ENCODE results near the gene PKD2. TPM values are rescaled to one million over a fixed set of nuclear protein-coding genes. Genes with fewer than 3 reads are reported as not detected.
"Not testable (repeated sequence)": the region's sequence is repeated elsewhere in the genome, so short reads cannot be mapped to it uniquely, and the experiment has no call there.

PKD2 gene
- total RNA-seq, 2 donors from 2014 or later: 7.3 to 9.1 TPM

DNA sequence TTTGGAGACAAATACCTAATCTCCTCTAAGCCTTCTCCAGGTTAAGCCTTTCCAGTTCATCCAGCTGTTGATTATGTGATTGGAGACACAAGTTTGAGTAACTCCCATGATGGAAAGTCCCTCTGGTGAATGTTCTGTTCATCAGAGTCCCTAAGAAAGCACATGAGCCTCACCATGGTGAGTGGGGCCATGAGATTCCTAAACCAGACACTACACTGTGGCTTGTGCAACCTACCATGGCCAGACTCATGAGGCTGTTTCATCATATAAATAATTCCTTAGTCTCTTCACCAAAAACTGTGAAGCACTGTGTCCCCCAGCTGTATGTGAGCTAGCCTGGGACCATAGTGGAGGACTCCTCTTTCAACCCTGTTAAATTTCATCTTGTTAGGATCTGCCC is 14.4 kb downstream of the PKD2 start:
- no peak for DNase-seq
- no peaks in the 10 kb centered on the region for H3K27me3 Mint-ChIP-seq (ENCODE audit: low read depth)
- no peak overlapping the region for H3K27ac Mint-ChIP-seq
- H3K4me1 Mint-ChIP-seq (ENCODE audit: low read depth): peaks cover 5% of the 10 kb centered on the region
- no peak overlapping the region for H3K4me3 Mint-ChIP-seq
- peaks cover 9 to 29% of the 10 kb centered on the region in 2 donors for H3K36me3 Mint-ChIP-seq (ENCODE audit: insufficient read depth in 2 of 2)
- ATAC-seq (replicated peaks in 1 of 2): no peak
- H3K9me3 Mint-ChIP-seq: peaks cover 7 to 8% of the 10 kb centered on the region in 2 donors

DNA sequence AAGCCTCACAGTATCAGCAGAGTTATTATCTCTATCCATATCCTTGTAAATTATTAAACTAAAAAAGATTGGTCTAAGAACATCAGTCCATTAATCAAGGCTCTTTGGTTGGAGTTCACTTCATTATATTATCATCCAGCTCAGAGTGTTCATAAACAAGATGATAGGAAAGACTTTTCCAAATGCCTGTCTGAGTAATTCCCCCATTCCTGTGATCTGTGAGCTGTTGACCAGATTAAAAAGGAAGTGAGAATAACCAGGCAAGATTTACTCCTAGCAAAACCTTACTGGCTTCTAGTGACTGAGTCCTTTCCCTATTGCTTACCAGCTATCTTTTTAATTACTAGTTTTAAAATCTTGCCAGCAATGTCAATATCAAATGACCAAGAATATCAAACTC is 14.9 kb downstream of the PKD2 start:
- Mint-ChIP-seq H3K27me3 (ENCODE audit: low read depth) (no peaks in the 10 kb centered on the region), H3K27ac (no peak overlapping the region), H3K4me3 (no peak overlapping the region), H3K4me1 (ENCODE audit: low read depth) (peaks cover 9% of the 10 kb centered on the region), H3K9me3 (peaks cover 7 to 9% of the 10 kb centered on the region in 2 donors), H3K36me3 (ENCODE audit: insufficient read depth in 2 of 2) (peaks cover 10 to 32% of the 10 kb centered on the region in 2 donors)
- no peak for ATAC-seq (replicated peaks in 1 of 2)
- DNase-seq: no peak

DNA sequence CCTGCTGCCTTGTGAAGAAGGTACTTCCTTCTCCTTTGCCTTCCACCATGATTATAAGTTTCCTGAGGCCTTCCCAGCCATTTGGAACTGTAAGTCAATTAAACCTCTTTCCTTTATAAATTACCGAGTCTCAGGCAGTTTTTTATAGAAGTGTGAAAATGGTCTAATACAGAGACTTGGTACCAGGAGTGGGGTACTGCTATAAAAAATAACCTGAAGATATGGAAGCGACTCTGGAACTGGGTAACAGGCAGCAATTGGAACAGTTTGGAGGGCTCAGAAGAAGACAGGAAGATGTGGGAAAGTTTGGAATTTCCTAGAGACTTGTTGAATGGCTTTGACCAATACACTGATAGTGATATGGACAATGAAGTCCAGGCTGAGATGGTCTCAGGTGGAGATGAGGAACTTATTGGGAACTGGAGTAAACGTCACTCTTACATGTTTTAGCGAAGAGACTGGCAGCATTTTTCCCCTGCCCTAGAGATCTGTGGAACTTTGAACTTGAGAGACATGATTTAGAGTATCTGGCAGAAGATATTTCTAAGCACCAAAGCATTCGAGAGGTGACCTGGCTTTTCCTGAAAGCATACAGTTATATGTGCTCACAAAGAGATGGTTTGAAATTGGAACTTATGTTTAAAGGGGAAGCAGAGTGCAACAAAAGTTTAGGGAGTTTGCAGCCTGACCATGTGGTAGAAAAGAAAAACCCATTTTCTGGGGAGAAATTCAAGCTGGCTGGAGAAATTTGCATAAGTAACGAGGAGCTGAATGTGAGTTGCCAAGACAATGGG is 18.6 kb downstream of the PKD2 start:
- not testable (repeated sequence) for H3K4me3 Mint-ChIP-seq; H3K27ac Mint-ChIP-seq; DNase-seq; ATAC-seq (replicated peaks in 1 of 2); H3K27me3 Mint-ChIP-seq (ENCODE audit: low read depth)
- Mint-ChIP-seq H3K4me1 (ENCODE audit: low read depth) (peaks cover 36% of the 10 kb centered on the region), H3K9me3 (peaks cover 12 to 15% of the 10 kb centered on the region in 2 donors), H3K36me3 (ENCODE audit: insufficient read depth in 2 of 2) (peaks cover 20 to 45% of the 10 kb centered on the region in 2 donors)

DNA sequence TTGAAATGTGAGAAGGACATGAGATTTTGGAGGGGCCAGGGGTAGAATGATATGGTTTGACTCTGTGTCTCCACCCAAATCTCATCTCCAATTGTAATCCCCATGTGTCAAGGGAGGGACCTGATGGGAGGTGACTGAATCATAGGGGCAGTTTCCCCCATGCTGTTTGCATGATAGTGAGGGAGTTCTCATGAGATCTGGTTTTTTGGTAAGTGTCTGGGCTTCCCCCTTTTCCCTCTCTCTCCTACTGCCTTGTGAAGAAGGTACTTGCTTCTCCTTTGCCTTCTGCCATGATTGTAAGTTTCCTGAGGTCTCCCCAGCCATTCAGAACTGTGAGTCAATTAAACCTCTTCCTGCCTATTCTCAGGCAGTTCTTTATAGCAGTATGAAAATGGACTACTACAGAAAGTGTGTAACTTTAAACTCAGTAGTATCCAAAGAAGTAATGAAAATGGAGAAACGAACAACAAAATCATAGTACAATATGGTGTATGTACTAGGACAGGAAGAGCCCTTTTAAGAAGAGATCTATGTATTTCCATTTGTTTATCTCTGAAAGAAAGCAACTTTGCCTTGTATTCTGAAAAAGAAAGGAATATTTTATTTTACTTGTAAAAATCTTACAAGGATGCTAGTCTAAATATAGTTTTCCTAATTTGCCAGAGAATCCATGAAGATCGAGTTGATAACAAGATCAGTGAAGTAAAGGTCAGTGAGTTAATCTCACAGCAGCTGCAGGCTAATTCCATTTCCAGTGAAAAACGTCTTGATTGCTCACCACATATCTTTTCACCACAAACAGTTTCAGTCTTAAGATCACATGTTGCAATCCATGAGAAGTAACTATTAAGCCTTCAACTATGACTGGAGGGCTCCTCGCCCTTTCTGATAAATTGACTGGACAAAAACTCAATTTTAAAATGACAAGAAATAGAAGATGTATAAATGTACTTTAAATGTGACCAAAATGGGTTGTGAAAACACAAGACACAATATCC is 20.5 kb downstream of the PKD2 start:
- peaks cover 12 to 15% of the 10 kb centered on the region in 2 donors for H3K9me3 Mint-ChIP-seq
- H3K4me3 Mint-ChIP-seq: peak overlapping the region; percentile 39 to 40
- peaks cover 20 to 45% of the 10 kb centered on the region in 2 donors for H3K36me3 Mint-ChIP-seq (ENCODE audit: insufficient read depth in 2 of 2)
- H3K27me3 Mint-ChIP-seq (ENCODE audit: low read depth): no peaks in the 10 kb centered on the region
- peak overlapping the region; percentile 75 for H3K27ac Mint-ChIP-seq
- H3K4me1 Mint-ChIP-seq (ENCODE audit: low read depth): peaks cover 36% of the 10 kb centered on the region
- ATAC-seq (replicated peaks in 1 of 2) (peak; percentile 58 to 76), DNase-seq (no peak)

DNA sequence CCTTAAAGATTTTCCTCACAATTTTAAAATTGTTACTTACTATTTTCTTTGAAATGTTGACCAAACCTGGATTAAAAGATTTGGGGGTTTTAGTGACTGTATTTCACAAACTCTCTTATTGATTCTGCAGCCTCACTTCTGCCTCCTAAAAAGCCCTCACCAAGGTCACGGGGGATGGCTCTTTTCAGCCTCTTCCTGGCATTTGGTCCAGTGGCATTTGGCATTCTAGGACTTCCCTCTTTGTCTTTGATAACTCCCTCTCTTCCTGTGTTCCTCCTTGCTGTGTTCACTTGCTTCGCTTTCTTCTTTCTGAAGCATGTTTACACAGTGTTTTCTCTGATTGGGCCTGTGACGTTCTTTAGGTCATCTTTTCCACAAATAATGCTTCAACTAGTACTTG is 21.5 kb downstream of the PKD2 start:
- H3K4me3 Mint-ChIP-seq: no peak overlapping the region
- H3K27me3 Mint-ChIP-seq (ENCODE audit: low read depth): no peaks in the 10 kb centered on the region
- peaks cover 20 to 42% of the 10 kb centered on the region in 2 donors for H3K36me3 Mint-ChIP-seq (ENCODE audit: insufficient read depth in 2 of 2)
- H3K4me1 Mint-ChIP-seq (ENCODE audit: low read depth): peaks cover 36% of the 10 kb centered on the region
- DNase-seq (no peak), ATAC-seq (replicated peaks in 1 of 2) (no peak)
- H3K9me3 Mint-ChIP-seq: peaks cover 12 to 15% of the 10 kb centered on the region in 2 donors
- H3K27ac Mint-ChIP-seq: peak overlapping the region; percentile 40

DNA sequence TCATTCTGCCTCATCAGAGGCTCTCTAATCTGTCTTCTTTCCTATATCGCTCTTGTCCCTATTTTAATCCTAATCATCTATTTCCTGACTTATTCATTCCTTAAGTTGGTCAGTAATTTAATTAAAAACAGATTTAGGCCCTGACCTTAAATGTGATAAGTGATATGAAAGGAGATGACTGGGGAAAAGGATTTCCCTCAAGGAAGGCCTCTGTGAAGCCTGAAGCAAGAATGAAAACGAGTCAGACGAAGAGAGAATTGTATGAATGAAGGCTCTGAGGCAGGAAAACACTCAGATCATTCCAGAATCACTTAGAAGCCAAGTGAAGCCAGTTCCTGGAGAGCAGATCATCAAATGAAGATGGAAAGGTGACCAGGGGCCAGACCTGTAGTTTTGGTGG is 22.1 kb downstream of the PKD2 start:
- Mint-ChIP-seq H3K4me1 (ENCODE audit: low read depth) (peaks cover 36% of the 10 kb centered on the region), H3K27ac (no peak overlapping the region), H3K27me3 (ENCODE audit: low read depth) (no peaks in the 10 kb centered on the region), H3K9me3 (peaks cover 12 to 15% of the 10 kb centered on the region in 2 donors), H3K36me3 (ENCODE audit: insufficient read depth in 2 of 2) (peaks cover 20 to 38% of the 10 kb centered on the region in 2 donors), H3K4me3 (no peak overlapping the region)
- DNase-seq (no peak), ATAC-seq (replicated peaks in 1 of 2) (no peak)

DNA sequence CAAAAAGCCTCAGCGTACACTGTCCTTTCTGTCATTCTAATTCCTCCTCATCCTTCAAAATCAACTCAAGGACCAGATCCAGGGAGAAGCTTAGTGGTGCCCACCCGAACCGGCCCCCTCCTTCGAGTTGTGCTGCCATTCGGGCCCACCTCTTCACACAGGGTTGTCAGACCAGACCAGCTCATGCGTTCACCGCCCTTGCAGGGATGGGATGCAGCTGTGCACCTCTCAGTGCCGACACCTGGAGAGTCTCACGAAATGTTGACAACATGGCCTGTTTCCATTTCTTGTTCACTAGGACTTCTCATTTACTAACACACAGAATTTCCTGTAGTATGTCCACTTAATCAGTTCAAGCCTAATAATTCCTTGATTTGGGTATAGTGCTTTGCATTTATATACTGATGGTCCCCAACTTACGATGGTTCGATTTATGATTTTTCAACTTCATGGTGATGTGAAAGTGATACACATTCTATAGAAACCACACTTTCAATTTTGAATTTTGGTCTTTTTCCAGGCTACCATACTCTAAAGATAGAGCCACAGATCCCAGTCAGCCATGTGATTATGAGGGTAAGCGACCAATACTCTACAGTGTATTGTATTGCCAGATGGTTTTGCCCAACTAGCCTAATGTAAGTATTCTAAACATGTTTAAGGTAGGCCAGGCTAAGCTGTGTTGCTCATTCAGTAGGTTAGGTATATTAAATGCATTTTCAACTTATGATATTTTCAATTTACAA is 23.3 kb downstream of the PKD2 start:
- no peak for DNase-seq
- peak overlapping the region; percentile 47 for H3K27ac Mint-ChIP-seq
- H3K4me3 Mint-ChIP-seq: no peak overlapping the region
- ATAC-seq (replicated peaks in 1 of 2): no peak
- peaks cover 18 to 30% of the 10 kb centered on the region in 2 donors for H3K36me3 Mint-ChIP-seq (ENCODE audit: insufficient read depth in 2 of 2)
- H3K9me3 Mint-ChIP-seq: peaks cover 11 to 14% of the 10 kb centered on the region in 2 donors
- no peaks in the 10 kb centered on the region for H3K27me3 Mint-ChIP-seq (ENCODE audit: low read depth)
- peaks cover 36% of the 10 kb centered on the region for H3K4me1 Mint-ChIP-seq (ENCODE audit: low read depth)

DNA sequence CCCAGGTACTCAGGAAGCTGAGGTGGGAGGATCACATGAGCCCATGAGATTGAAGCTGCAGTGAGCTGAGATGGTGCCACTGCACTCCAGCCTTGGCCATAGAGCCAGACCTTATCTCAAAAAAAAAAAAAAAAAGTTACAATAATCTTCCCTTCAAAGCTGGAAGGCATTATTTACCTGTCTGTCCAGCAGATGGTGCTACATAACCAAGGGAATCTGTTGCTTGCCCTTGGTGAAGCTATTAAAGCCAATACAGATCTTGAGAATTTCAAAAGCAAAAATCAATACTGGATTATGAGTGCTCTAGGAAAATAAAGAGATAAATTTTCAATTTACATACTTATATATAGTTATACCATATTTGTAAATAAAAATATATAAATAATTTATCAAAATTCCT is 25.9 kb downstream of the PKD2 start:
- peak; percentile 35 to 42 for DNase-seq
- peak; percentile 36 to 58 for ATAC-seq (replicated peaks in 1 of 2)
- H3K27me3 Mint-ChIP-seq (ENCODE audit: low read depth): no peaks in the 10 kb centered on the region
- no peaks in the 10 kb centered on the region for H3K9me3 Mint-ChIP-seq
- H3K27ac Mint-ChIP-seq: no peak overlapping the region
- H3K4me3 Mint-ChIP-seq: no peak overlapping the region
- peaks cover 4 to 12% of the 10 kb centered on the region in 2 donors for H3K36me3 Mint-ChIP-seq (ENCODE audit: insufficient read depth in 2 of 2)
- H3K4me1 Mint-ChIP-seq (ENCODE audit: low read depth): peaks cover 17% of the 10 kb centered on the region

DNA sequence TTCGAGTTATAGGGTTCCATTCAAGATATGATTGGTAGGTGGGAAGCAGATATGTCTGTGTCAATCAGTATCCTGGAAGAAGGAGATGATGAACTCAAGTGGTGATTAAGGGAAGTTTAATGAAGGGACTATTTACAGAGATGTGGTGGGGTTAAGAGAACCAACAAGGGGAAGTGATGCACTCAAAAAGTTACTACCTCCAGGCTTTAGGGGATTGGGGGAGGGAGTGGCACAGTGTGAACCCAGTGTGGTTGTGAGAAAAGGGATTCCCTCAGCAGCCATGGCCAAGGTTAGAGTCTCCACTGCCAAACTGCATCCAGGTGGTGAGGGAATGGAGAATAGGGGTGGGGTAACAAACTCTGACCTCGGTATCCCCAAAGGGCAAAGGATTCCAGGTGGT is 27.9 kb downstream of the PKD2 start:
- DNase-seq (no peak), ATAC-seq (replicated peaks in 1 of 2) (no peak)
- H3K27ac Mint-ChIP-seq: no peak overlapping the region
- no peaks in the 10 kb centered on the region for H3K9me3 Mint-ChIP-seq
- peaks cover 4% of the 10 kb centered on the region for H3K4me1 Mint-ChIP-seq (ENCODE audit: low read depth)
- H3K4me3 Mint-ChIP-seq: no peak overlapping the region
- no peaks in the 10 kb centered on the region for H3K27me3 Mint-ChIP-seq (ENCODE audit: low read depth)
- H3K36me3 Mint-ChIP-seq (ENCODE audit: insufficient read depth in 2 of 2): peaks cover 0 to 12% of the 10 kb centered on the region in 2 donors

DNA sequence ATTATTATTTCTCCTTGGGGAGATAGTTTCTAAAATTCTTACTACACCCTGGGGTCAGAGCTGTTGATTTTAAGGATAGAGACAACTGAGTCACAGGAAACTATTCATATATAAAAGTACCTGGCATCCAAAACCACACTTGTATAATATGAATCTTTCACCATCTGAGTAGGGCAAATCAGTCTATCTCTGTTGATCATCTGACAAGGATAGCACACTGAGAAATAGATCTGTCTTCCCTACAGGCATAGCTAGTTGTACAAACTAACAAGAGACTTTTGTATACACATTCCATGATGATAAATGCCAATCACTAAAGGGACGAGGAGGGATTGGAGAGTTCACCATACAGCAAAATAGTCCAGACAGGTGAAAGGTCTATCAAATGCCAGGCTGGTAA is 30.0 kb downstream of the PKD2 start:
- H3K9me3 Mint-ChIP-seq: no peaks in the 10 kb centered on the region
- no peaks in the 10 kb centered on the region for H3K4me1 Mint-ChIP-seq (ENCODE audit: low read depth)
- H3K27ac Mint-ChIP-seq: no peak overlapping the region
- no peaks in the 10 kb centered on the region for H3K27me3 Mint-ChIP-seq (ENCODE audit: low read depth)
- ATAC-seq (replicated peaks in 1 of 2) (no peak), DNase-seq (no peak)
- H3K4me3 Mint-ChIP-seq: no peak overlapping the region
- peaks cover 0 to 12% of the 10 kb centered on the region in 2 donors for H3K36me3 Mint-ChIP-seq (ENCODE audit: insufficient read depth in 2 of 2)

DNA sequence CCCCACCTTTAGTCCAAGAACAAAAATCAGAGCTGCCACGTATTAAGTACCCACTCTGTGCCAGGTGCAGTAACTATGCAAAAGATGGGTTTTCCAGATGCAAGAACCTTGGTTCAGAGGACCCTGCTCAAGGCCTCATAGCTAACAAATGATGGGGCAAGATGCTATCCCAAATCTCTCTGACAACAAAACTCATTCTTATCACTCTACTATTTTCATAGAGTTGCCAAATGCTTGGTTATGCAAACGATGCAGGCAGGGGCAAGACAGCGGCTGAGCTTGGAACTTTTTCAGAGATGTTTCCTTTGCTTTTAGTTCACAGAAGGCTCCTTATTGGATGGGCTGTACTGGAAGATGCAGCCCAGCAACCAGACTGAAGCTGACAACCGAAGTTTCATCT is 30.5 kb downstream of the PKD2 start:
- no peak for ATAC-seq (replicated peaks in 1 of 2)
- Mint-ChIP-seq H3K27ac (no peak overlapping the region), H3K27me3 (ENCODE audit: low read depth) (no peaks in the 10 kb centered on the region), H3K4me1 (ENCODE audit: low read depth) (no peaks in the 10 kb centered on the region), H3K36me3 (ENCODE audit: insufficient read depth in 2 of 2) (peaks cover 0 to 12% of the 10 kb centered on the region in 2 donors), H3K9me3 (no peaks in the 10 kb centered on the region), H3K4me3 (no peak overlapping the region)
- no peak for DNase-seq

DNA sequence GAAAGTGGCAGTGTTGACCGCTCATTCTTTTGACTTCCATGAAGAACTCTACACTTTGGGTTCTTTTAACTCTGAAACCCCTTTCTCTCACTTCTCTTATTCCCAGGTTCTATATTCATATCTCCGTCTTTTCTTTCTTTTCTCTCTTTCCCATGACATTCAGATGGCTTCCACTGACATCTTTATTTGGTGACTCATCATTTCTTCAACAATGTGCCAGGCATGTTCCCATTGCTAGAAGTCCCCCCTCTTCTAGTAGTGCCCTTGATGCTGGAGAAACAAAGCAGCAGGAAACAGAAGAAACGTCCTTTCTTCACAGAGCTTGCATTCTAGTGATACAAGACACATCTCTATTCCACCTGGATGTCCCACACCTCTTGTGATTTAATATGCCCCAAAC is 33.3 kb downstream of the PKD2 start:
- ATAC-seq (replicated peaks in 1 of 2) (no peak), DNase-seq (no peak)
- peaks cover 0 to 11% of the 10 kb centered on the region in 2 donors for H3K36me3 Mint-ChIP-seq (ENCODE audit: insufficient read depth in 2 of 2)
- H3K27ac Mint-ChIP-seq: no peak overlapping the region
- no peaks in the 10 kb centered on the region for H3K4me1 Mint-ChIP-seq (ENCODE audit: low read depth)
- H3K27me3 Mint-ChIP-seq (ENCODE audit: low read depth): no peaks in the 10 kb centered on the region
- no peak overlapping the region for H3K4me3 Mint-ChIP-seq
- H3K9me3 Mint-ChIP-seq: no peaks in the 10 kb centered on the region
